ENCODE data around the gene PTPN4.

PTPN4 gene

DNA sequence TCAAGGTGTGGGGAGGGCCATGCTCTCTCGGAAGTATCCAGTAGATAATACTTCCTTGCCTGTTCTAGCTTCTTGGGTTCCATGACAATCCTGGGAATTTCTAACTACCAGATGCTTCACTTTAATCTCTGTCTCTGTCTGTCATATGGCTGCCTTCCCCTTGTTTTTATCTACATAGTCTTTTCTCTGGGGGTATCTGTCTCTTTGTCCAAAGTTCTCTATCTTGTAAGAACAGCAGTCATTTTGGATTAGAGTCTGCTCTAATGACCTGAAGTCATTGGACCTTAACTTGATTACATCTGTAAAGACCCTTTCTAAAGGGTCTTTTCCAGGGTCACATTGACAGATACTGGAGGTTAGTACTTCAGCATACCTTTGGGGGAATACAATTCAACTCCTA lies 241.7 kb downstream of the PTPN4 start:
- intact Hi-C loops (cut with DNase I; ENCODE audit: low total_unique reads), result no loop called here
- no peaks in the 10 kb centered on the region for H3K9me3 ChIP-seq
- H3K27ac ChIP-seq, result no peak overlapping the region
- no peaks in the 10 kb centered on the region for H3K4me1 ChIP-seq
- DNase-seq, result no peak
- TF ChIP-seq, protein P1, sequence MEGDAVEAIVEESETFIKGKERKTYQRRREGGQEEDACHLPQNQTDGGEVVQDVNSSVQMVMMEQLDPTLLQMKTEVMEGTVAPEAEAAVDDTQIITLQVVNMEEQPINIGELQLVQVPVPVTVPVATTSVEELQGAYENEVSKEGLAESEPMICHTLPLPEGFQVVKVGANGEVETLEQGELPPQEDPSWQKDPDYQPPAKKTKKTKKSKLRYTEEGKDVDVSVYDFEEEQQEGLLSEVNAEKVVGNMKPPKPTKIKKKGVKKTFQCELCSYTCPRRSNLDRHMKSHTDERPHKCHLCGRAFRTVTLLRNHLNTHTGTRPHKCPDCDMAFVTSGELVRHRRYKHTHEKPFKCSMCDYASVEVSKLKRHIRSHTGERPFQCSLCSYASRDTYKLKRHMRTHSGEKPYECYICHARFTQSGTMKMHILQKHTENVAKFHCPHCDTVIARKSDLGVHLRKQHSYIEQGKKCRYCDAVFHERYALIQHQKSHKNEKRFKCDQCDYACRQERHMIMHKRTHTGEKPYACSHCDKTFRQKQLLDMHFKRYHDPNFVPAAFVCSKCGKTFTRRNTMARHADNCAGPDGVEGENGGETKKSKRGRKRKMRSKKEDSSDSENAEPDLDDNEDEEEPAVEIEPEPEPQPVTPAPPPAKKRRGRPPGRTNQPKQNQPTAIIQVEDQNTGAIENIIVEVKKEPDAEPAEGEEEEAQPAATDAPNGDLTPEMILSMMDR (IDR thresholded peaks at IDR 0.05), result no peak
- H3K36me3 ChIP-seq, result no peaks in the 10 kb centered on the region
- H3K4me3 ChIP-seq, result no peak overlapping the region
- no peaks in the 10 kb centered on the region for H3K27me3 ChIP-seq

DNA sequence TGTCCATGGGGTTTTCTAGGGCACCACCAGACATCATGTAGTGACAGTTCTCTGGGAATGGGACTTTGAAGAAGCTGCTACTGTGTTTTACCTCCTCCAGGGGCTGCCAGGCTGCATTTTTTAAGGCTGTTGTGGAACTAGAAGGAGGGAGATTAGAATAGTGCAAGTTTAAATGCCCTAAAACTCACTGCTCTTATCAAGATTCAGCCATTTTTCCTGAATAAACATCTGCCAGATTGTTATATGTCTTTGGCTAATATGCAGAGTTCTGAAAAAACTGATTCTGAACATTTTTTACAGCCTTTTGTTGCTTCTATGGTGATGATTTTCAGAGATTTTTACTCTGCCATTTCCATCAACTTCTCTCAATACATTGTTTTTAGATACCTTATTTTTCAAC lies 244.5 kb downstream of the PTPN4 start:
- Histone ChIP-seq H3K4me3 (no peak overlapping the region), H3K9me3 (no peaks in the 10 kb centered on the region), H3K27me3 (no peaks in the 10 kb centered on the region), H3K27ac (no peak overlapping the region), H3K4me1 (no peaks in the 10 kb centered on the region), H3K36me3 (no peaks in the 10 kb centered on the region)
- intact Hi-C loops (cut with DNase I; ENCODE audit: low total_unique reads), result no loop called here
- DNase-seq, result no peak
- TF ChIP-seq, protein P1 (IDR thresholded peaks at IDR 0.05), result no peak

DNA sequence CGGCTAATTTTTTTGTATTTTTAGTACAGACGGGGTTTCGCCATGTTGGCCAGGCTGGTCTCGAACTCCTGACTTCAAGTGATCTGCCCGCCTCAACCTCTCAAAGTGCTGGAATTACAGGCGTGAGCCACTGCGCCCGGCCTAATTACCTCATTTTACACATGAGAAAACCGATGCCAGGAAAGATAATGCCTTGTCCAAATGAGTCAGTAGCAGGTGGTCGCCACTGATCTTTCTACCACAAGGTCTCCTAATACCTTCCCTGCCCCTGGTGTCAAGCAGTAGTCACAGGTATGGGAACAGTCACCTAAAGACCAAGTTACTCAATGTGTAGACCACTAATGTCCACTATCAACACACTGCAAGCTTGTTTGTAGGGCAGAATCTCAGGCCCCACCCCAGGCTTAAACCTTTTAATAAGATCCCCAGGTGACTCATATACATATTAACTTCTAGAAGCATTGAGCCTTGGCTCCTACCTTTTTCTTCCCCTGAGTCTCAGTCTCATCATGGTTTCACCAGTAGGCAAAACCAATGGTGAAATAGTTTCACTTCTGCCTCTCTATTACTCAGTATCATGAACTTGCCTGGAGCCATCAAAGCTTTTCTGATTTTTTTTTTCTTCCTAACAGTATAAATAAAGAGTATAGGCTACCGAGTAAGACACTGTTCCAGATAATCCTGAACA lies 246.3 kb downstream of the PTPN4 start:
- Histone ChIP-seq H3K4me3 (no peak overlapping the region), H3K36me3 (no peaks in the 10 kb centered on the region), H3K27ac (no peak overlapping the region), H3K4me1 (no peaks in the 10 kb centered on the region), H3K27me3 (no peaks in the 10 kb centered on the region), H3K9me3 (no peaks in the 10 kb centered on the region)
- DNase-seq, result no peak
- intact Hi-C loops (cut with DNase I; ENCODE audit: low total_unique reads), result no loop called here
- TF ChIP-seq, protein P1 (IDR thresholded peaks at IDR 0.05), result no peak

DNA sequence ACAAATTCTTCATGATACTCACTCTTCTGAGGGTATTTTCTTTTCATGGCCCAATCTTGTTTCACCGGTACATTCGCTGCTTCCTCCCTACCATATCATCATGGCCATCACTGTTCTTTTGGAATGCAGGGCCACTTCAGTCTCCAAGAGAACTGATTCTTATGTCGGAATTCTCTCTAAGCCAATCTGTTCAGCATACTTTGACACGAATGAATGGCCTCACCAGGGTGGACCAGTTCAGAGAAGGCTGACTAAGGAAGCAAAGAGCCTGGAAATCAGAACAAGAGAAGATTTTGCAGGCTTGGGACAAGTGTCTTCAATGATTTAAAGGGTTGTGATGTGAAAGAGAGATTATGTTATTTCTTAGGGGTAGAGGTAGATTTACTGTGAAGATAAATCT lies 248.1 kb downstream of the PTPN4 start:
- peaks cover 0 to 11% (median 5%) of the 10 kb centered on the region in 4 donors for H3K4me1 ChIP-seq
- no peak for DNase-seq
- H3K36me3 ChIP-seq, result no peaks in the 10 kb centered on the region
- H3K9me3 ChIP-seq, result no peaks in the 10 kb centered on the region
- TF ChIP-seq, protein P1 (IDR thresholded peaks at IDR 0.05), result no peak
- intact Hi-C loops (cut with DNase I; ENCODE audit: low total_unique reads), result no loop called here
- no peaks in the 10 kb centered on the region for H3K27me3 ChIP-seq
- H3K4me3 ChIP-seq, result no peak overlapping the region
- H3K27ac ChIP-seq, result no peak overlapping the region

DNA sequence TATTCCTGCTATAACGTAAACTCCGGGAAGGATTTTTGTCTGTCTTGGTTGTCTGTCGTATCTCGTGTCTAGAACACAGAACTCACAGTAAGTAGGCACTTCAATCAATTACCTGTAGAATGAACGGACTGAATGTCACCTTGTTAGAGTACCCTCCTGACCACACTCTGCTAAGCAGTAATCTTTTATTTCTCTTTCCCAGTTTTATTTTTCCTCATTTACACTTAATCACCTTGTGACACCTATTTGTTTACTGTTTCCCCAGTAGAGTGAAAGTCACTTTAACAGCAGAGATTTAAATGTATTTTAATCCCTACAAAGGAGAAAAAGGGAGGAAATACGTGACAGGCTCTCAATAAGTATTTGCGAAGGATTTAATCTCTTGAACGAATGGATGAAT lies 252.6 kb downstream of the PTPN4 start:
- DNase-seq, result no peak
- Histone ChIP-seq H3K27ac (peak overlapping the region; percentile 90 to 92), H3K36me3 (no peaks in the 10 kb centered on the region), H3K4me3 (peak overlapping the region; percentile 89 to 91), H3K9me3 (no peaks in the 10 kb centered on the region), H3K4me1 (peaks cover 0 to 19% (median 8%) of the 10 kb centered on the region in 4 donors), H3K27me3 (no peaks in the 10 kb centered on the region)
- intact Hi-C loops (cut with DNase I; ENCODE audit: low total_unique reads), result loop anchor here (10.0 kb wide), 1 partner anchor 258 kb away; the partner anchor contains the start of gene PTPN4
- TF ChIP-seq, protein P1 (IDR thresholded peaks at IDR 0.05), result no peak
